ENCODE results near the gene C22orf42.

C22orf42 gene

GRCh38 chr22:32132783-32133182, 26.3 kb downstream of the C22orf42 start:
- no peak for DNase-seq

- no peak for DNase-seq
These were observed 27.0 kb downstream of the C22orf42 start for GRCh38 chr22:32132126-32132525.

GRCh38 chr22:32130464-32130863, 28.6 kb downstream of the C22orf42 start:
- no peak for DNase-seq

- no peak for DNase-seq
These were observed 31.2 kb downstream of the C22orf42 start for GRCh38 chr22:32127904-32128303.

- DNase-seq, result no peak
These were observed 35.4 kb downstream of the C22orf42 start for GRCh38 chr22:32123657-32124056.

- no peak for DNase-seq
These were observed 36.2 kb downstream of the C22orf42 start for GRCh38 chr22:32122899-32123298.

GRCh38 chr22:32120603-32121002, 38.5 kb downstream of the C22orf42 start:
- no peak for DNase-seq

GRCh38 chr22:32119568-32120235, 39.4 kb downstream of the C22orf42 start:
- DNase-seq, result no peak

GRCh38 chr22:32112380-32112779, 46.7 kb downstream of the C22orf42 start:
- no peak for DNase-seq

GRCh38 chr22:32106930-32107329, 52.2 kb downstream of the C22orf42 start:
- peak; percentile 15 for DNase-seq

GRCh38 chr22:32103658-32104315, 55.3 kb downstream of the C22orf42 start:
- no peak for DNase-seq

GRCh38 chr22:32100711-32101110, 58.4 kb downstream of the C22orf42 start:
- no peak for DNase-seq

All from fibroblast of skin of back (primary cell).